GM18867 (cell line): ENCODE measurements around the gene SLC25A22.

Source experiments
- ATAC-seq: cut with Tn5 transposase; IDR thresholded peaks from one replicate; pipeline ENCODE4 v1.9.1; 2021; ENCODE audit warnings: mild to moderate bottlenecking, moderate library complexity; ENCODE audit not compliant: unreplicated experiment

SLC25A22 gene

GRCh38 chr11:804599-804964 is 6.5 kb upstream of the SLC25A22 start:
- ATAC-seq, result no peak

DNA sequence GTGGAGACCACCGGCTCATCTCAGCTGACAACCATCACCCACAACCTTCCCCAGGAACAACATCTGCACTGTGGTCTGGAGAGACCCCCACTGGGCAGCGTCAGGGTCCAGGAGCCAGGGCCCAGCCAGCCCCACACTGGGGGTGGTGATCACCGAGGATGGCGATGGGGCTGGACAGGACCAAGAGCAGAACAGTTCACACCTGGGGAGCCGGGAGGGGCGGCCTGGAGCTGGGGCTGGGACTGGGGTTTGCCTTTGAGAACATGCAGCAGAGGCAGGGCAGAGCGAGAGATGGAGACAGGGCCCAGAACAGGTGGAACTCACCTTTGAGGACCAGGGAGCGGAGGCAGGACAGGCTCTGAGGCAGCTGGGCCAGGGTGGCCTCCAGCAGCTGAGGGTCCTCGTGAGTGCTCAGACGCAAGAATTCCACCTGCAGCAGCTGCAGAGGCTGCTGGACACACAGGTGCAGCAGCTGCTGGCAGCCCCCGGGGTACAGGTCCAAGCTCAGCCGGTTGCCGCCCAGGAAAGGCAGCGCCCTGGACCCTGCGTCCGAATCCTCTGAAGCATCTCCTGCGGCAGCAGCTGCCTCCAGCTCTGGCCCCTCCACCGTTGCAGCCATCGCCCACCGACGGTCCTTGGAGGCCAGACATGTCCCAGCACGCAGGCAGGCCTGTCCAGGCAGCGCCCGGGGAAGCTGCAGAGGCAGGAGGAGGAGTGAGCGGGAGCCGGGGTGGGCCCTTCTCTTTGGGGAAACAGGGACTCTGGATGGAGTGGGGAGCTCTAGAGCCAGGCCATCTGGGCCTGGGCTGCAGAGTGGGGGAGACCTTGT is 5.9 kb upstream of the SLC25A22 start:
- no peak for ATAC-seq

DNA sequence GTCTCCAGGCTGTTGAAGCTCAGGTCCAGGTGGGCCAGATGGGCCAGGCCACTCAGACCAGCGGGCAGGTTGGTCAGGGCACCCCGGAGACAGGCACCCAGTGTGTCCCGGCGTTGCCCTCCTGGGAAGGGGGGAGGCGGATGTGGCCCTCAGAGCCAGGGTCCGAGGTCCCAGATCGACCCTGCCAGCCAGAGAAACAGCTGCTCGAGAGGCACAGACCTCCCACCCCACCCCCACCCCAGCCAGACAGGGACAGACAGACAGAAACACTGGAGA is 5.3 kb upstream of the SLC25A22 start:
- no peak for ATAC-seq

DNA sequence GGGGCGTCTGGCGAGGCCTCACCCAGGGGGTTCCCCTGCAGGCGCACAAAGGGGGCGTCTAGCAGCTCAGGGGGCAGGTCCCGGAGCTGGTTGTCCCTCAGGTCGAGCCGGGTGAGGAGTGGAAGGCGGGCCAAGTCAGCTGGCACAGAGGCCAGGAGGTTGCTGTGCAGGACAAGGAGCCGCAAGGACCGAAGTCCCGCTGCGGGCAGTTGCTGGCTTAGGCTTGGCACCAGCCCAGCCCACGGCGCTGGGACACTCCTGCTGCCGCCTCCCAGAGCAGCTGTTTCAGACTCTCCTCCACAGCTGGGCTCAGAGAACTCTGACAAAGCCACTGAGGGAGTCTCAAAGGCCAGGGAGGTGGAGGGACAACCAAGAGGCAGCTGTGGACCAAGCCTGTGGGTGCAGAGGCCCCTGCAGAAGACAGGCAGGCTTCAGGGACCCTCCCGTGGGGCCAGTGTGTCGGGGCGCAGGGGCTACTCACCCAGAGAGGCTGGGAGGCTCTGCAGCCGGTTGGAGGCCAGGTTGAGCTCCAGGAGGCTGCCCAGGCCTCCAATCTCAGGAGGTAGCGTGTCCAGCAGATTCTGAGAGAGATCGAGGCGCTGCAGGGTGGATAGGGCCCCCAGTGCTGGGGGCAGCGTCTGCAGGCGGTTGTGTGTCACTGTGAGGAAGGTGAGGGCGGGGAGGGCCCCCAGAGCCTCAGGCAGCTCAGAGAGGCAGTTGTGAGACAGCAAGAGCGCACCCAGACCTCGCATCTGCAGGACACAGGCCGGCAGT is 4.8 kb upstream of the SLC25A22 start:
- ATAC-seq, result no peak

- no peak for ATAC-seq
Observed at GRCh38 chr11:802018-802617, 4.0 kb upstream of the SLC25A22 start.

- no peak for ATAC-seq
Observed at GRCh38 chr11:801097-801780, 3.2 kb upstream of the SLC25A22 start.

GRCh38 chr11:800473-800872 is 2.4 kb upstream of the SLC25A22 start:
- no peak for ATAC-seq

GRCh38 chr11:799641-800316 is 1.7 kb upstream of the SLC25A22 start:
- ATAC-seq, result no peak

DNA sequence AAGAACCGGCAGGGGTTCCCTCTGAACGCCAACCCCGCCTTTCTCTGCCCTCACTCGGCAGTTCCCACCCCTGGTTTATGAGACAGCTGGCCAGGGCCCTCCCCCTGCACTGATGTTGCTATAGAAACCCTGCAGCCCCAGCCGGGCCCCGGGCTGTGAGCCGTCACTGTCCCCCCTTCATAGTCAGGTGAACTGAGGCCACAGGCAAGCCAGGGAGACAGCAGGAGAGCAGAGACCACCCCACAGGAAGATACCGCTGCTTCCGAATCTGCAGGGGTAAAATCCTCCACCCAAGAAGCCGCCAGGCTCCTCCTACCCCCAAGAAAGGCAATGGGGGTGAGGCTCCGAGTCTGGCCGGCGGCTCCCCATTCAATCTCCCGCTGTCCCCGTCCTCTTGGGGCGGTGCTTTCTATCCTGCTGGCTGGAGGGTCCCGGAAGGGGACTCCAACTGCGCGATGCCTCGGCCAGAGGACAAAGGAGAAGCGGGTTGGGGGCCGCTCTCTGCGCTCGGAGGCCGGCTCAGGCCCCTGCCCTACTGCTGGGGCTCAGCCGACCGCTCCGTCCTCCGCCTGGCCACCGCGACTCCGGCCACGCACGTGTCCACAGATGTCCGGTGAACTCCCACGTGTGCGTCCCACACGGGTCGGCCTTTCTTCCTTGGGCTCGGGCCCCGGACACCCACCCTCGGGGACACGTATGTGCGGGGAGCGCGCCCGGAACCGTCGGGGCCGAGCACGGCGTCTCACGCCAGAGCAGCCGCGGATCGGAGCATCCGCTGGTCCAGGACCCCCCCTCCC is 587 bp downstream of the SLC25A22 start:
- ATAC-seq, result peak; percentile 36

DNA sequence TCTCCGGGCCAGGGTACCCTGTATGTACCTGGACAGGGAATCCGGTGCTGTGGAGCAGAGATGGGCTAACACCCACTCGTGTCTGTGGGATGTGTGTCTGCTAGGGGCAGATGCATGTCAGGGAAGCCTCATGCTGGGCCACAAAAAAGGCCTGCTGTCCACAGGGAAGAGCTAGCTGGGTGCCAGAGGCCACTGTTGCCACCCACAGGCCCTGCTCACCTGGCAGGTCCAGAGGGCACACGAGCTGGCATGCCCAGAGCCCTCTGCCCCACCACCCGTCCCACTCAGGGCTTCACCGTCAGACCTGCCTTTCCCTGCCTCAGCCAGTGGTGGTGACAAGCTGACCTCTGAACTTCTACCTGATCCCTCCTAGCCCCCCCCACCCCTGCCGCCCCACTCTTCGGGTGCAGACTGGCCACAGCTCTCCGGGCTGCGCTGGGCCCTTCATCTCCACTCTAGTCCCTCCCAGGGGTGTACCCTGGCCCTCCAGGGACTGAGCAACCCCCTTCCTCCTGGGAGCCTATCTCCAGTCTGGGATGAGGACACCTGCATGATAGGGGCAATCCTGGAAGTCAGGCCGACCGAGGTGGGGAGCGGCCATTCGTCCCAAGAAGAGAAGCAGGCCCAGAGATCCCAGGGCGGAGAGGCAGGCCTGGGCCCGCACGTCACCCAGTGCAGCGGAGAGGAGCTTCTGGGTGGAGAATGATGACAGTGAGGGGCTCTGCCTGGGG is 1.4 kb downstream of the SLC25A22 start:
- ATAC-seq, result no peak

DNA sequence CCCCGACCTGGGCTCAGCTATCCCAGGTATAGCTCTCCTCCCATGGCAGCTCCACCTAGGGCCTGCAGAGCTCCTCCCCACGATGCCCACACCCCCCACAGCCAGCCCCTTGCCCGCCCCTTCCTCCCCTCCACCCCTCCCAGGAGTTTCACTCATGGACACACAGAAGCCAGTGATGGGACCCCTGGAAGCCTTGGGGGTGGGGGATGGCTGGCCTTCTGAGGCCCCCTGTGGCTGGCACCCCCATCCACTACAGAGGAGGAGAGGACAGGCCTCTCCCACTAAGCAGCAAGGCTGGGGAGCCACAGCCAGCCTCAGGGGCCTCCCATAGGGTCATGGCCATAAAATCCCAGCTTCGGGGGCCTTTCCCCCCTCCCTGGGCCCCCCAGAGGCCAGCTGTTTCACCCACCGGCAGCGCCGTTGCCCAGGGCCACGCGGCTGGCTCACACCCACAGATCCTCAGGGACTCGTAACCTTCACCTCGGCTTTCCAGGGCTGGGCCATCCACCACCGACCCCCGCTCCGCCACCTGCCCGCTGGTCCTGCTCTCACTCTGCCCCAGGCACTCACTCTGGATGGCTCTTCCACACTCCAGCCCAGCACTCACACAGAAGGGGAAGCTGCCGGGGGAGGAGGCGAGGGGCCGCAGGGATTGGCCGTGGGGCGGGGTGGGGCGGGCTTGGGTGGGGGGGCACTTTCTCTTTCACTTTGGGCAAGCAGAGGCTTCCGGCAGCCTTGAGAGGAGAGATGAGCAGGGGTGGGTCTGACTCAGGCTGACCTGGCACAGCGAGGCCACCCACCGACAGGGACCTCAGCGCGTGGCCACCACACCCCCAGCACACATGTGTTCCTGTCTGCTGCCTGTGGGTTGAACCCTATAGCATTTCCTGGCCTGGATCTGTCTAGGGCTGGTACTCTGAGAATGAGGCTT is 2.2 kb downstream of the SLC25A22 start:
- ATAC-seq, result peak; percentile 23

DNA sequence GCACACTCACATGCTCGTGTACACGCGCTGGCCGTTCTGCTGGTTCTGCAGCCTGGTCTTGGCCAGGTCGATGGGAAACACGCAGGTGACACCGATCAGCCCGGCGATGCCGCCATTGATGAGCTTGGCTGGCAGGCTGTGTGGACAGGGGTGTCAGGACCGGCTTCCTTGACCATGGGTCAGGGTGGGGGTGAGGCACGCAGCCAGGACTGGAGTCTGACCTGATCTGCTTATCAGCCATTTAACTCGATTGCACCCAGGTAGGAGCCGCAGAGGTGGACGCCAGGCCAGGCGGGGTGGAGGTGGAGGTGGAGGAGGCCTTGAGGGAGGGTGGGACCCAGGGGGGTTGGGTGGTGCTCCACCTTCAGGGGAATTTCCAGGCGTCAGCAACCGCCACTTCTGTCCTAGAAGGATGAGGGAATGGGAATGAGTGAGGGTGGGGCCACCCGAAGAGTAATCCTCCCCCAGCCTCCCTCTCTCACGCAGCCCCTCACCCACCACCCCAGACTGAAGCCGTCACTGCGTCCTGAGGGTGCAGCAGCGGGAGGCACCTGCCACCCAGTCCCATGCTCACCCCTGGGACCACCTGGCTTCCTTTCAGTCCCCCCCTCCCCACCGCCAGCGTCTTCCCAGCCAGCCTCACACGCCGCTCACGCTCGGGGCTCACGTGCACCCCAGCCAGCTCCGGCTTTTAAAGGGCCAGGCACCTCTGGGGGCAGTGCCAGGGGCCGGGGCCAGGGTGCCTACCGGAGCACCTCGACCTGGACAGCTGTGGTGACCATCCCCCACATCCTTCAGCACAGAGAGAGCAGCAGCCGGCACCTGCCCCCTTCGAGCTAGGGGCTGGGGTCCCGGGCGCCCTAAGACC is 3.1 kb downstream of the SLC25A22 start:
- ATAC-seq, result no peak

DNA sequence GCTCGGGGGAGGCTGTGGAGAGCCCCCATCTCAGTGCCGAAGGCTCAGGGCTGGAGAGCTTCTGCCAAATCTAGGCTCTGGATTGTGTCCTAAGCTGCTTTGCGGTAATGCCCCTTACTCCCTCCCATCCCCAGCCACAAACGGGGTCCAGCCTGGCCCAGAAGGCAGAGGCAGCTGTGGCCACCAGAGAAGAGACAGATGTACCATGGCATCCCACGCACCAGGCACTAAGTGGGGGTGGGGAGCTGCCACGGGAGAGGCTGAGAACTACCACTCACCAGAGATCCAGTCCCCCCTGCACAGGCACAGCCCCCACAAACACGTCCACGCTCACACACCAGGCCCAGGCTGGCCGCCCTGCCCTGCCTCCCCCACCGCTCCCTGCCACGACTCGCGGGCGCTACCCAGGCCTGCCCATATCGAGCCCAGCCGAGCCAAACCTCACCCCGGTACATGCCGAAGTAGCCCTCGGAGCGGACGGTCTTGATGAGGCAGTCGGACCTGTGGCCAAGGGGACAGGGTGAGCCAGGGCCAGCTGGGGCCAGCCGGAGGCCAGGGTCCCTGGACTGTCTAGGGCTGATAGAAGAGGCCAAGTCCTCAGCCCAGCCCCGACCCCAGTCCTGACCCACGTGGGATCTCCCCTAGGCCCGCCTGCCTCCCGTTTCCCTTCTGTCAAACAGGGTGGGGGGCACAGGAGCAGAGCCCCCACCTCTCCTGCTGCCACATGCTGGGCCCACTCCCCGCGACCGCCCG is 3.9 kb downstream of the SLC25A22 start:
- no peak for ATAC-seq

DNA sequence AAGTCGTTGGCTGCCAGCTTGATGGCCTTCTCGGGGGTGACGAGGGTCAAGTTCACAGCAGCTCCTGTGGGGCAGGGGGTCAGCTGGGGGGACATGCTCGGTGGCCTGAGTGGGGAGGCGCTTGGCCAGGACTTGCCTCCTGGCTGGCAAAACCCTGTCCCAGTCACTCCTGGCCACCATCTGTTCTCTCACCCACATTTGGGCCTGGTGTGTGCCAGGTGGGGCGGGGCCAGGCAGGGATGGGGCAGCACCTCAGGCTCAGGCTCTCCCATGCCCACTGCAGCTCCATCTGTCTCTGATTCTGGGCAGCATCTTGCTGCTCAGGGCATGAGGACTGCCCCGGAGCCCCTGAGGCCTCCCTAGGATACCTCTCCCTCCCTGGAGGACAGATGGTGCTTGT is 4.5 kb downstream of the SLC25A22 start:
- no peak for ATAC-seq

- no peak for ATAC-seq
Observed at GRCh38 chr11:792873-793272, 5.2 kb downstream of the SLC25A22 start.

GRCh38 chr11:792535-792821 is 5.6 kb downstream of the SLC25A22 start:
- ATAC-seq, result no peak
